SK-N-SH (cell line): ENCODE data around the gene GPRC5B. TPM values are rescaled to one million over a fixed set of nuclear protein-coding genes. Genes with fewer than 3 reads are reported as not detected.

Experiments used
- CTCF ChIA-PET: fragments of 300-600, 350-600 bp; formaldehyde crosslinking; extraction: SDS; loops from one replicate; lab custom pipeline; 2021; lab: Yijun Ruan, JAX
- POLR2A ChIA-PET: fragments of 350-600 bp; sonication (Branson Sonifier 250); formaldehyde crosslinking; extraction: SDS; loops from one replicate; lab custom pipeline; 2020; ENCODE audit warnings: antibody characterized with exemption, inconsistent platforms; lab: Yijun Ruan, JAX
- DNase-seq: peaks from one replicate; pipeline ENCODE4 v3.0.0; 2012
- H2AFZ ChIP-seq: fragments of 200-600 bp; sonication (generic); 2 replicates; pipeline ENCODE4 v1.8.1; 2016; ENCODE audit warnings: antibody characterized with exemption, mild to moderate bottlenecking, low read depth
- H3F3A ChIP-seq: fragments of 200-600 bp; sonication (generic); replicated peaks from 2 replicates; pipeline ENCODE3; 2016; ENCODE audit warnings: antibody characterized with exemption, mild to moderate bottlenecking; ENCODE audit not compliant: insufficient read depth
- H3K27ac ChIP-seq, 2 experiments: fragments of 200-500 bp in 1 of 2; fragments of 200-600 bp in 1 of 2; sonication (Bioruptor generic) in 1 of 2; sonication (generic), shearing (Covaris generic) in 1 of 2; 2 replicates each; pipeline versions ENCODE4 v1.5.1 to v1.6.1; 2014 to 2016; ENCODE audit warnings: low read depth in 2 of 2, inconsistent platforms in 1 of 2, low read length in 1 of 2, mild to moderate bottlenecking in 1 of 2, mixed read lengths in 1 of 2
- H3K27me3 ChIP-seq: fragments of 200-600 bp; sonication (generic), shearing (Covaris generic); 2 replicates; pipeline ENCODE4 v1.6.1; 2016; ENCODE audit warnings: mixed run types; ENCODE audit not compliant: insufficient read depth
- H3K36me3 ChIP-seq, 2 experiments: fragments of 200-500 bp in 1 of 2; fragments of 200-600 bp in 1 of 2; sonication (Bioruptor generic) in 1 of 2; sonication (generic) in 1 of 2; replicated peaks in 1 of 2; 2 replicates each; pipeline versions ENCODE3 to v1.5.1; 2014 to 2016; ENCODE audit warnings: low read length in 1 of 2, mild to moderate bottlenecking in 1 of 2; ENCODE audit not compliant: insufficient read depth in 2 of 2, control insufficient read depth in 1 of 2
- H3K4me1 ChIP-seq, 2 experiments: fragments of 200-500 bp in 1 of 2; fragments of 200-600 bp in 1 of 2; sonication (Bioruptor generic) in 1 of 2; sonication (generic), shearing (Covaris generic) in 1 of 2; 2 replicates each; pipeline versions ENCODE4 v1.5.1 to v1.6.1; 2014 to 2016; ENCODE audit warnings: low read depth in 1 of 2, low read length in 1 of 2, mixed run types in 1 of 2; ENCODE audit not compliant: insufficient read depth in 2 of 2, control insufficient read depth in 1 of 2
- H3K4me2 ChIP-seq: fragments of 200-600 bp; sonication (generic), shearing (Covaris generic); 2 replicates; pipeline ENCODE4 v1.6.1; 2017; ENCODE audit warnings: mixed run types
- H3K4me3 ChIP-seq, 2 experiments: fragments of 200-500 bp in 1 of 2; fragments of 200-600 bp in 1 of 2; sonication (Bioruptor generic) in 1 of 2; sonication (generic), shearing (Covaris generic) in 1 of 2; 2 replicates each; pipeline versions ENCODE4 v1.5.1 to v1.8.1; 2014 to 2016; ENCODE audit warnings: low read depth in 2 of 2, inconsistent platforms in 1 of 2, low read length in 1 of 2, mild to moderate bottlenecking in 1 of 2, mixed read lengths in 1 of 2, moderate library complexity in 1 of 2
- H3K79me2 ChIP-seq: fragments of 200-600 bp; sonication (generic); 2 replicates; pipeline ENCODE4 v1.8.1; 2017; ENCODE audit warnings: mild to moderate bottlenecking; ENCODE audit not compliant: insufficient read depth
- H3K9ac ChIP-seq: fragments of 200-600 bp; sonication (generic); 2 replicates; pipeline ENCODE4 v1.6.1; 2017; ENCODE audit warnings: mixed run types
- H3K9me2 ChIP-seq: fragments of 200-600 bp; sonication (generic); 2 replicates; pipeline ENCODE4 v1.6.1; 2017; ENCODE audit warnings: mixed run types
- H3K9me3 ChIP-seq: fragments of 200-600 bp; sonication (generic); 2 replicates; pipeline ENCODE4 v1.6.1; 2017; ENCODE audit warnings: mixed run types, mild to moderate bottlenecking, moderate library complexity
- H4K20me1 ChIP-seq: fragments of 200-600 bp; sonication (generic); 2 replicates; pipeline ENCODE4 v1.6.1; 2017; ENCODE audit warnings: mild to moderate bottlenecking, mixed run types; ENCODE audit not compliant: insufficient read depth
- CHD2 ChIP-seq: fragments of 150-350 bp; IDR thresholded peaks from 2 replicates; pipeline ENCODE4 v1.6.1; 2018; ENCODE audit warnings: low read length; ENCODE audit not compliant: partially characterized antibody
- EP300 ChIP-seq, 2 experiments: IDR thresholded peaks; 2 replicates each; pipeline versions ENCODE4 v1.4.0 to v1.6.1; 2012; ENCODE audit warnings: borderline replicate concordance in 1 of 2, low read depth in 1 of 2, low read length in 1 of 2
- EZH2phosphoT487 ChIP-seq: fragments of 200-600 bp; sonication (generic); IDR thresholded peaks from 2 replicates; pipeline ENCODE4 v1.6.1; 2017; ENCODE audit warnings: low read depth, mixed run types, mild to moderate bottlenecking, antibody characterized with exemption, moderate library complexity, borderline replicate concordance
- GABPA ChIP-seq: IDR thresholded peaks from 2 replicates; pipeline ENCODE4 v1.4.0; 2012; ENCODE audit warnings: low read depth, mild to moderate bottlenecking
- GATA2 ChIP-seq: sonication (generic); formaldehyde crosslinking; IDR thresholded peaks from 2 replicates; pipeline ENCODE4 v1.5.0; 2020; ENCODE audit warnings: mild to moderate bottlenecking, missing genetic modification reagents
- JUND ChIP-seq: IDR thresholded peaks from 2 replicates; pipeline ENCODE4 v1.4.0; 2012
- MEF2A ChIP-seq: IDR thresholded peaks from 2 replicates; pipeline ENCODE4 v1.4.0; 2012; ENCODE audit warnings: low read depth, borderline replicate concordance
- PBX3 ChIP-seq: IDR thresholded peaks from 2 replicates; pipeline ENCODE4; 2012
- RCOR1 ChIP-seq: fragments of 150-350 bp; IDR thresholded peaks from 2 replicates; pipeline ENCODE4 v1.6.1; 2017; ENCODE audit warnings: antibody characterized with exemption, low read length
- REST ChIP-seq: IDR thresholded peaks from 2 replicates; pipeline ENCODE4 v1.6.1; 2012; ENCODE audit warnings: mild to moderate bottlenecking, low read depth, low read length, moderate library complexity
- SIN3A ChIP-seq: IDR thresholded peaks from 2 replicates; pipeline ENCODE4 v1.6.1; 2012; ENCODE audit warnings: low read depth, mild to moderate bottlenecking, low read length, moderate library complexity, borderline replicate concordance
- YY1 ChIP-seq: IDR thresholded peaks from 2 replicates; pipeline ENCODE4 v1.4.0; 2012; ENCODE audit warnings: low read depth, mild to moderate bottlenecking
- WGBS: methylation state at CpG from one replicate; pipeline ENCODE4 v1.1.6; 2017; ENCODE audit warnings: low lambda C conversion rate; 5-methylcytosine and 5-hydroxymethylcytosine counted together
- polyA plus RNA-seq, 3 experiments: library from polyadenylated mRNA; depleted of rRNA; stranded (reverse); fragments of >200 nt; gene quantifications; 2 replicates each; pipeline ENCODE4 v1.2.3, GENCODE V29; 2012

GPRC5B gene
- polyA plus RNA-seq, 1 of the 3 experiments (the other 2 are of a cell fraction): 1.1 TPM

GRCh38 chr16:19854543-19854876 is 30.1 kb downstream of the GPRC5B start (continued):
- no peak for TF ChIP-seq REST
- TF ChIP-seq JUND: no peak
- TF ChIP-seq GABPA: no peak

- H3F3A ChIP-seq: no peaks in the 10 kb centered on the region
- no peak overlapping the region for H3K4me3 ChIP-seq
- no peaks in the 10 kb centered on the region; a peak in 1 of 4 replicates for H3K4me1 ChIP-seq
- H3K27me3 ChIP-seq: no peaks in the 10 kb centered on the region
- no peak overlapping the region for H3K9ac ChIP-seq
- TF ChIP-seq PBX3 (no peak), CHD2 (no peak)
- ChIA-PET CTCF (no interaction called here), POLR2A (no interaction called here)
- H3K27ac ChIP-seq: no peak overlapping the region
- no peak overlapping the region for H2AFZ ChIP-seq
- DNase-seq: no peak
- WGBS: 84% methylated on average over 7 of the region's 7 CpGs
- H3K9me3 ChIP-seq: no peaks in the 10 kb centered on the region
- no peaks in the 10 kb centered on the region for H3K36me3 ChIP-seq
- H3K9me2 ChIP-seq: no peaks in the 10 kb centered on the region
- no peaks in the 10 kb centered on the region for H3K79me2 ChIP-seq
- no peaks in the 10 kb centered on the region for H4K20me1 ChIP-seq
- H3K4me2 ChIP-seq: no peak overlapping the region
Measured at GRCh38 chr16:19853742-19854542, 30.7 kb downstream of the GPRC5B start.

GRCh38 chr16:19853132-19853741 is 31.4 kb downstream of the GPRC5B start:
- 90% methylated on average over 8 of the region's 8 CpGs for WGBS
- no peak overlapping the region for H3K4me2 ChIP-seq
- DNase-seq: no peak

More at GRCh38 chr16:19853132-19853741, 31.4 kb downstream of the GPRC5B start:
- Histone ChIP-seq H3K4me3 (no peak overlapping the region), H3K27me3 (no peaks in the 10 kb centered on the region), H3K9me3 (no peaks in the 10 kb centered on the region), H2AFZ (no peak overlapping the region), H3K79me2 (no peaks in the 10 kb centered on the region), H3K9me2 (no peaks in the 10 kb centered on the region), H3K4me1 (no peaks in the 10 kb centered on the region; a peak in 1 of 4 replicates), H3K9ac (no peak overlapping the region), H3K36me3 (no peaks in the 10 kb centered on the region), H4K20me1 (no peaks in the 10 kb centered on the region), H3F3A (no peaks in the 10 kb centered on the region), H3K27ac (no peak overlapping the region)
- CTCF ChIA-PET: no interaction called here
- POLR2A ChIA-PET: interaction anchor here (1.1 kb wide), 1 partner anchor 12 kb away, joined by 7 read pairs; no protein-coding TSS in a partner anchor
- TF ChIP-seq GATA2 (CRISPR knock-in tag) (no peak), MEF2A (no peak), RCOR1 (no peak), SIN3A (no peak), YY1 (no peak), EZH2phosphoT487 (no peak), EP300 (IDR thresholded peaks at IDR 0.05; ENCODE audit: borderline replicate concordance in 1 of 2, low read depth in 1 of 2, low read length in 1 of 2) (no peak)
